ENCODE data around the gene BEX2. TPM values are rescaled to one million over a fixed set of nuclear protein-coding genes. Genes with fewer than 3 reads are reported as not detected.
"Not testable (repeated sequence)": the region's sequence is repeated elsewhere in the genome, so short reads cannot be mapped to it uniquely, and the experiment has no call there.

The BEX2 gene
- total RNA-seq: 6.5 and 11.7 TPM in 2 replicates
- polyA plus RNA-seq (2012): 2.7 TPM

DNA sequence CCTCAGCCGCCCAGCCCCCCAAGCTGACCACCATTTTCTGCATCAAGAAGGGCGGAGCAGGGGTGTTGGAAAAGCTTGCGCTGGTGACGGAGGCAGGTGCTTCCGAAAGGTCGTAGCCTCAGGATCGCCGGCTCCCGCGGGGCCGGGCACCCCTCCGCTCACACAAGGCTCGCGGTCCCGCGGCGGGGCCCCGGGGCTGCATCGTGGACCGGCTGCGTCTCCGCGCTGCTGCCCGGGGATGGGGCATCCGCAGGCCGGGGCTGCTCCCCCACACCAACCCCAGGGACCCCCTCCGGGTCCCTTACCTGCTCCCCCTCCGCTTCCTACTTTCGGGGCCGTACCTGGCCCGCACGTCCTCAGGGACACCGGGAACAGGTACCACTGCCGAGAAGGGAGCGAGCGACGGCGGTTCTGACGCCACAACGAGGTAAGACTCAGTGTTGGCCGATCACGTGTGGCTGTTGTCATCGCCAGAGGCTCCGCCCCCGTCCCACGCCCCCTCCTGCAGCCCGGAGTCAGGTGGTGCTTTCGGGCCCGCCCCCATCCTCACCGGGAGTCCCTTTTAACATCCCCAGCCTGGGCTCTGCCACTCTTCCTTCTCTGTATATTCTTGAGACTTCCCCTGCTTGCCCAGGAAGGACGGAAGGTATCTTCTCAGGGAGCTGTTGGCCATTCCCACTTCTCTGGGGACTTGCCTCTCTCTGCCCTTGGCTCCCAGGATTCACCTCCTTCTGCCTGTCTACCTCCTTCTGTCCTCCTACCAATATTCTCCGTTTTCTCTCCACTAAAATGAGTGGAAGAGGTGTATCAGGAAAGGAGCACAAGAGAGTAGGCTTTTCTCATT, at the start of gene BEX2:
BEX2 (minus strand) TSS at position 436 of the 844 bp plus-strand sequence. CDS start 1,014 bp downstream, outside the sequence.
- DNase-seq (ENCODE audit: low read depth): peak; percentile 56

DNA sequence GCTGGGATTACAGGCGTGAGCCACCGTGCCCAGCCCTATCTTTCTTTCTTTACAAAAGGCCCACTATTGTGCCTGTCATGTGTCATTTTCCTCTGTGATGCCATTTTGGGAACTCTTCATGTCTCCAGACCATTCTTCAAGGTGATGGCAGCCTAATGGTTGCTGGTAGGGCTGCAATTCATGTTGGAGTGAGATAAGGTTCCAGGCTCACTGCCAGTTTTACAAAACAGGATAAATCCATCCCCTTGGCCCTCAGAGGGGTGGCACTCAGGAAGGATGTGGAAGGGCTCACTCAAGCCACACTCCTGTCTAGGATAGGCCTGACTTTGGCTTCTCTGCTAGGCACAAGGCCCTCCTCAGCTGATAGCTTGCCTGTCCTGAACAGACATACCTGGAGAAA, 49.3 kb upstream of the BEX2 start:
- no peak for DNase-seq (ENCODE audit: low read depth)

DNA sequence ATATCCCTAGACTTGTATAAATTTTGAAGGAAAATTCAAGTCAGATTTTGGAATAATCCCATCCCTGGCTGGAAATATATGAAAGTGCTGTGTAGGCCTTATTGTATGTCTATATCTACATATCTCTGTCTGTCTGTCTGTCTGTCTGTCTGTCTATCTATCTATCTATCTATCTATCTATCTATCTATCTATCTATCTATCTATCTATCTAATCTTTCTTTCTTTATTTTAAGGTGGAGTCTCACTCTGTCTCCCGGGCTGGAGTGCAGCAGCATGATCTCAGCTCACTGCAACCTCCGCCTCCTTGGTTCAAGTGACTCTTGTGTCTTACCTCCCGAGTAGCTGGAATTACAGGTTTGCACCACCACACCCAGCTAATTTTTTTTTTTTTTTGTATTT, 48.8 kb upstream of the BEX2 start:
- not testable (repeated sequence) for DNase-seq (ENCODE audit: low read depth)

DNA sequence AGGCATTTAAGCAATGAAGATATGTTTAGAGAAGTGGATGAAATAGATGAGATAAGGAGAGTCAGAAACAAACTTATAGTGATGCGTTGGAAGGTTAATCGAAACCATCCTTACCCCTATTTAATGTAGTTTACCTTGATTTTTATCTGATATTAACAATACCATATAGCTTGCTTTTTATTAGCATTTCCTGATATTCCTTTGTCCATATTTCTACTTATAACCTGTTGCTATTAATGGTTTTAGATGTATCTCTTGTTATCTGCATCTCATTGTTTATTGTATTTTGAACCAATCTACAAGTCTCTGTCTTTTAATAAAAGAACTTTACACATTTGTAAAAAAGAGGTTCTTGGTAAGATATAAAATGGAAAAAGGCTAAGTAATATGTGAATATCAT, 47.1 kb upstream of the BEX2 start:
- DNase-seq (ENCODE audit: low read depth): no peak

DNA sequence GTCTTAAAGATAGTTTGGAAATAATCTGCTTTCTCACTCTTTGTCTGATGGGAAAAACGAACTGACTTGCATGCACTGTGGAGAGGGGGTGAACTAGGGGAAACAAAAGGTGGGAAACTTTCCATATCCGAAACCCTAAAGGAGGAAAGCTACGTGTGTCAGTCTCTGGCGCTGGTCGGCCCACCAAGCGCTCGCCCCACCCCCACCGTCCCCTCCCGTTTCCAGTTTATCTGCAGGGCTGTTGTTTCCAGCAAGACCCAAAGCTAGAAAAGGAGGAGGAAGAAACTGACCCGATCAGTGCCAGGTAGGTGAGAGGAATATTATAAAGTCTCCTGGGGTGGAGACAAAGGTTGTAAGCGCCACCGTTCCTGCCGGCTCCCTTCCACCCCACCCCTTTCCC, 46.1 kb upstream of the BEX2 start:
- no peak for DNase-seq (ENCODE audit: low read depth)

DNA sequence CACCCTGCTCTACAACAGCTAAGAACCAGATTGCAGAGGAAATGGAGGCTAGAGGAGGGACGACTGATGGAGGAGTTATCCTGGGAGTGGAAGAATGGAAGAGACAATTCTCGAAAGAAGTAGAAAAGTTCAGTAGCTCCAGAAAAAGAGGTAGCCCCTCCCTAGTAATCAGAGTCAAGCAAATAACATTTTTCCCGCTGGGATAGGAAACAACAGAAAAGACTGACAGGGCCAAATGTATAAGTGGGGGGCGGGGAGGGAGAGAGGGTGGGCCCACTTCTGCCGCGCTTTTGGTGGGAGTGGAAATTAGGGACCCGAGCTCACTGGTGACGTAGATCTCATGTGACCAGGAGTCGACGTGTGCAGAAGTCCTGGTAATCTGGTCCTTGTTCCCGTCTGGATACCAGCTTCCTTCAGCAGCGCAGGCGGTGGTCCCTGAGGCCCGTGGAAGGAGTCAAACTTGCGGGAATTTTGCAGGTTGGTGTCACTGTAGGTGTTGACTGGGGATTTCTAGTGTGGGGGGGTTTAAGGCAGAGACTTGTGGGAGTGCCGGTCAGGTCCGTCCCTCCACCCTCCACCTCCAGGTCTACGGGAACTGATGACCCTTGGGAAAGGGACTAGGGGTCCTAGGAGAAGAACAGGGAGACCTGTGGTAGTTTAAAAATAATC, 45.5 kb upstream of the BEX2 start, which contains the start of gene TCEAL9:
TCEAL9 (plus strand) TSS at position 377 of the 669 bp plus-strand sequence. CDS start 1,179 bp downstream, outside the sequence.
- peak; percentile 89 for DNase-seq (ENCODE audit: low read depth)

DNA sequence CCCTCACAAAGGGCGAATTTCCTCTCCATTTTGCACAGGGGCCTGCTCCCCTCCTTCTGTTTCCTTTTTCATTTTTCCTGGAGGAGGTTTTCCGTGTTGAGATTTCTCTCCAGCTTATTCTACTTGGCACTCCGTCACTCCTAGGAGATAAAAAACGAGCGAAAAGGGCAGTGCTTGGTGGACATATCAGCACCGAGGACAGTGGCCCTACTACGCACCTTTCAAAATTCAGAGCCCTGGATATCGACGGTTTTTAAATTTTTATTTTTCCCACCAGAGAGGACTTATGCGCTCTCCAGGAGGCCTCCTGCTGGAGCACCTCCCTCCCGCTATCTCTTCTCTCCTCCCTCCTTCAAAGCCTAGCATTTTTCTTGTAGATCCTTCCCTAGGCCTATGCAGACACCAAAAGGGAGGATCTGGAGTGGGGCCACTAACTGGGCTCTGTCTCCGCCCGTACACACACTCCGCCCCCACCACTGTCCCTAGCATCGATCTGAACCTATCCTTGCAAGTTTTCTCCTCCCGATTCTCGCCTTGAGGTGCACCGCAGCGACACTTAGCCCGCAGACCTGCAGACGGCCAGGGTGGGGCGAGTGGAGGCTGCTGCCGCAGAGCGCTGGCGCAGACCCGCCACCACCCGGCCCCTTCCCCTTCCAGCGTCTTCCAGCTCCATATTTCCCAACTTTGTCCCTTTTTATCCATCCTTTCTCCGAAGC, 37.0 kb upstream of the BEX2 start:
- DNase-seq (ENCODE audit: low read depth): no peak

DNA sequence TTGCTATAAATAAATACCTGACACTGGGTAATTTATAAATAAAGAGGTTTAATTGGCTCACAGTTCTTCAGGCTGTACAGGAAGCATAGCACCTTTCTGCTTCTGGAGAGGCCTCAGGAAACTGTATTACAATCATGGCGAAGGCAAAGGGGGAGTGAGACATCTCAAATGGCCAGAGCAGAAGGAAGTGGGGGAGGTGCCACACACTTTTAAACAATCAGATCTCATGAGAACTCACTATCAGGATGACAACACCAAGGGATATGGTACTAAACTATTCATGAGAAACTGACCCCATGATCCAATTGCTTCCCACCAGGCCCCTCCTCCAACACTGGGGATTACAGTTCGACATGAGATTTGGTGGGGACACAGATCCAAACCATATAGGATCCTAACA, 33.8 kb upstream of the BEX2 start:
- DNase-seq (ENCODE audit: low read depth): no peak

DNA sequence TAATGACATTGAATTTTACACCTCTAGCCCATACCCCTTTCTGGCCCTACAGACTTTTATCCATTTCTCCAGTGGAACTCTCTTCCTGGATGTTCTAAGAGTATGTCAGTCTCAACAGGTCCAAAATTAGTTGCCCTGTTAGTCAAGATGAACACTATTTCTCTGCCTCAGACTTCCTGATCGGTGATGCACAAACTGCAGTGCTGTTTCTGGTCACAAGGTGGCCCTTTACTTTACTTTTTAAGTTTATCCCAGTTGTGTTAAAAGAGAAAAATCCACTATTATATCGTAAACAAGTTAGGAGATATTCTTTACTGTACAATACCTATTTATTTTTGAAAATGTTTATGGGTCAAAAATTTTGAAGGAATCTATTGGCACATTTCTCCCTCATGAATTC, 32.3 kb upstream of the BEX2 start:
- peak; percentile 52 for DNase-seq (ENCODE audit: low read depth)

DNA sequence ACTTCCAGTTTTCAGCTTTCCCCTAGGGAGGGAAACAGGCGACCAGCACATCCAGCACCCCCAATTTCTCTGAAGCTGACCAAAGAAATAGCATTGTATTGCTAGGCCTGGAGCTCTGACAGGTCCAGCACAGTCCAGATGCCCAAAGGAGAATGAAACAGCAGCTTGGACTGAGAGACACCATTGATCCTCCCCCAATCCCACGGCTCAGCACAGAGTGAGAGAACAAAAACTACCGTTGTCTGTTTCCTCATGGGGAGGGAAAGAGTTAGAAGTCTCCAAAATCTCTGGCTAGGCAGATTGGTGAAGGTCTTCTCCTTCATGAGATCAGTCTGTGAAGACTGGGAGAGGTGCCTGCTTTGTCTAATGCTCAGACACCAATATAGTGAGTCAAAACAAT, 27.9 kb upstream of the BEX2 start:
- DNase-seq (ENCODE audit: low read depth): no peak

DNA sequence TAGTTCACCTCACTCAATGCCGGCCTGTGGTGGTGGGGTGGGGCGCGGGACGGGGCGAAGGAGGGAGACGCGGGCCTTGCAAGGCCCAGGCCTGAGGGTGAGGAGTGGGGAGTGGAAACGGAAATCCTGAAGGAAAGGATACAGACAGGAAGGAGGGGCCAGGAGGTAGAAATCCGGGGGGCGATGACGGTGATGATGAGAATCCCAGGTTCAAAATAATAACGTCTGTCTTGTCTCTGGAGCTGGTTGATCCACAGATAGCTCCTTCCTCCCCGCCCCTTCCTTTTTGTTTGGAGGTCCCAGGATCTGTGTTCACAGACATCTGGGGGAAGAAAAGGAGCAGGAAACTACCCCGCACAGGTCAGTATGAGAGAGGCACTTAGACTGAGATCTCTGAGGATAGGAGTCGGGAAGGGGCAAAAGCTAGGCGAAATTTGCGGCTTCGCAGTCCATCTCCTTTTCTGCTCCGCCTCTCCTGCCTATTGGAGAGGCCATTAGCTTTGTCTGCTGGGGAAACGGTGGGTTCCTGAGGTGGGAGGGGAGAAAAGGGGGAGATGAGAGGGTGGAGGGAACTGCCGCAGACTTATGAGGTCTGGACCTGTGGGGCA, 20.0 kb upstream of the BEX2 start:
- DNase-seq (ENCODE audit: low read depth): no peak

DNA sequence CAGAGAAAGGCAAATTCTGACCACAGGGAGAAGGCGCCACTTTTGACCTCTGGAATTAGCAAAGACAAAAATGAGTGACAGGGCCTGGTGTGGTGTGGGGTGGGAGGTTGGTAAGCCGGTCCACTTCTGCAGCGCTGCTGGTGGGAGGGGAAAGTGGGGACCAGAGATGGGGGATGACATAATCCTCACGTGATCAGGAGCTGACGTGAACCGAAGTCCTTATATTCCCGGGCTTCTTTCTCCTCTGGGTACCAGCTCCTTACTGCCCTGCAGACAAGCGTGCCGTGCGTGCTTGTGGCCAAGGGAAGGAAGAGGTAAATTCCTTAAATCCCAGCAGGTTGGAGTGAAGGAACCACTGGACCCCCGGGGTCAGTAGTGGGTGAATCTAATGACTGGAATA, 19.2 kb upstream of the BEX2 start, which contains the start of gene TCEAL7:
TCEAL7 (plus strand) TSS at position 249 of the 400 bp plus-strand sequence. CDS start 1,165 bp downstream, outside the sequence.
- DNase-seq (ENCODE audit: low read depth): peak; percentile 94

DNA sequence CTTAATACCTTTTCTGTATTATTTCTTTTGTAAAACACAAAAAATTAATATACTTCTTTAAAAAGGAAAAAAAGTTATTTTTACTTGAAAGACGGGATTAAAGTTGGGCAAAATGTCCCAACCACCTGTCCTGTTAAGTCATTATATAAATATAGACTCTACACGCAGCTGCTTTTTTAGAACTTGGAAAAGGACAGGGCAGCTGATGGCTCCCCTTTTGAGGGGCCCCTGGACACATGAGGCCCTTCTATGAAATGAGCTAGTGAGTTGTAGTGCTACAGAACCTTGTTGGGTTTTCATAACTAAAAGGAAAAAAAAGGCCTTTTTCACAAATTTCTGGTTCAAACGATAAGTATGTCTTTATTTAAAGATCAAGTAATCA, 600 bp upstream of the BEX2 start:
- DNase-seq (ENCODE audit: low read depth): peak; percentile 55

DNA sequence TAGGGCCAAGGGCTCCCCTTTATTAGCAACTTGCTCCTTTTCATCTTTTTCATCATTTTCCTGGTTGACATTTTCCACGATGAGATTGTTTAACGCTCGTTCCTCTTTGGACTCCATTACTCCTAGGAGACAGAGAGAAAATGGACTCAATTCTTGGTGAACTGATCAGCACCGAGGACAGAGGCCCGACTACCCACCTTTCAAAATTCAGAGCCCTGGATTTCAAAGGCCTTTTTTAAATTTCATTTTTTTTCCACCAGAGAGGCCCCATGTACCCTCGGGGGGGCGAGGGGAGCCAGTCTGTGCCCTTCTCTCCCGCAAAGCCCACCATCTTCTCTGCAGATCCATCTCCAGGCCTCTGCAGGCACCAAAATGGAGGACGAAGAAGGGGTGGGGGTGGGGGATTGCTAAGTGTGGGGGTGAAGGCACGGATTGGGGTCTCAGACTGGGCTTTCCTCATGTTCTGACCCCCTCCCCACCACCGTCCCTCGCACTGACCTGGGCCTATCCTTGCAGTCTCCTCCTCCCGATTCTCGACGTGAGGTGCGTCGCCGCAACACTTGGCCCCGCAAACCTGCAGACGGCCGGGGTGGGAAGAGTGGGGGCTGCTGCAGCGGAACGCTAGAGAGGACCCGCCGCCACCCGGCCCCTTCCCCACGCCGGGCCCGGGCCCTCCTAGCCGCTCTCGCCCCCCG, 783 bp downstream of the BEX2 start:
- DNase-seq (ENCODE audit: low read depth): no peak

DNA sequence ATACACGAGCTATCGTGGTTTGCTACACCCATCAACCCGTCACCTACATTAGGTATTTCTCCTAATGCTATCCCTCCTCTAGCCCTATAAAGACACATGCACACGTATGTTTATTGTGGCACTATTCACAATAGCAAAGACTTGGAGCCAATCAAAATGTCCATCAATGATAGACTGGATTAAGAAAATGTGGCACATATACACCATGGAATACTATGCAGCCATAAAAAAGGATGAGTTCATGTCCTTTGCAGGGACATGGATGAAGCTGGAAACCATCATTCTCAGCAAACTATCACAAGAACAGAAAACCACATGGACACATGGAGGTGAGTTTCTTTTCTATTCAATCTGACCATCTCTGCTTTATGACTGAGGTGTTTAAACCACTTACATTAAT, 5.1 kb downstream of the BEX2 start:
- DNase-seq (ENCODE audit: low read depth): not testable (repeated sequence)

DNA sequence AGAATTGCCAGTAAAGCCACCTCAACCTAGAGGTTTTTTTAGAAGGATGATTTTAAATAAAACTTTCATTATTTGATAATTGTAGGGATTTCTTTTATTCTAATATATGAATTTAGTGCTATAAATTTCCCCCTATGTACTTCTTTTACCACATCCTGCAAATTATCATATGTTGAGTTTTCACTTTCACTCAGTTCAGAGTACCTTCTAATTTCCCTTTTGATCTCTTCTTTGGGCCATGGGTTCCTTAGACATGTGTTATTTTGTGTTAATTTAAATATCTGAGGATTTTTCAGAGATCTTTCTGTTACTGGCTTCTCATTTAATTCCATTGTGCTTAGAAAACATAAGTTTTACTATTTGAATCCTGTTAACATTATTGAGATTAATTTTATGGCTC, 6.1 kb downstream of the BEX2 start:
- no peak for DNase-seq (ENCODE audit: low read depth)

DNA sequence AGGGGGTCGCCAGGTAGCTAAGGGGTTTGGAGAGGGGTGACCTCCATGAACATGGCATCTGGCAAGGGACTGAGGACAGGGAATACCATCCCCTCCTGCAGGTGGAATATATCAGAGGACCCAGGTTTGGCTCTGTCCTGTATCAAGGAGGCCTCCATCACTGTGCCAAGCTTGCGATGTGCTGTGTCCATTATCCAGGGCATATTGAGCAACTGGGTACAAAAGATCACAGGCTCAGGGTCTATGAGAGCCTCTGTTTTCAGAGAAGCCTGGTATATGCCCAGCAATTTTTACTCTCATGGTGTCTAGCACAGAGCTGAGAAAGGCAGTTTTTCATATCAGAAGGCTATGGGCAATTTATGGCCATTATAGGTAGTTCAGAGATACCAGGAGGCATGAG, 17.7 kb downstream of the BEX2 start:
- no peak for DNase-seq (ENCODE audit: low read depth)

DNA sequence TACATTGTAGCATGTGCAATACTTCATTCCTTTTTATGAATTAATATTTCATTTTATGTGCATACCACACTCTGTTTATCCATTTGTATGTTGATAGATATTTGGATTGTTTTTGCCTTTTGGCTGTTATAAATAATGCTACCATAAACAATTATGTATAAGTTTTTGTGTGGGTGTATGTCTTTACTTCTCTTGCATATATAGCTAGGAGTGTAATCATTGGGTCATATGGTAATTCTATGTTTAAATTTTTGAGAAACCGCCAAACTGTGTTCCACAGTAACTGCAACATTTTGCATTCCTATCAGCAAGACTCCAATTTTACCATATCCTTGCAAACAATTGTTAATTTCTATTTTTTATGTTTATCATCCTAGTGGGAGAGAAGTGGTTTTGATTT, 31.2 kb downstream of the BEX2 start:
- no peak for DNase-seq (ENCODE audit: low read depth)

DNA sequence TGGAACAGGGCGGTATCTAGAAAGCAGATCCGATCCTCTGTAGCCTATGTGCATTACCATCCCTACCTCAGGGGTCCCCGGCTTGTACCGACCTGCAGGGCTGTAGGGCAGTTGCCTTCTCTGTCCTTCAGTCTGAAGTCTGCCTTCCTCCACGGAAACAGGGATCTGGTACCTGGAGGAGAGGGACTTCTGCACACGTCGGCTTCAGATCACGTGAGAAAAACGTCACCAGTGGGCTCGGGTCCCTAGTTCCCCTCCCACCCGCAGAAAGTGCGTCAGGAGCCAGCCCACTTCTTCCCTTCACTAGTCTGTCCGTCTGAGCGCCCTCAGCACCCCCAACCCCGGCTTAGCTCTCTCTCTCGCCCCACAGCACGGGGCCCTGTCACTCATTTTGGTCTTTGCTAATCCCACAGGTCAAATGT, 34.2 kb downstream of the BEX2 start, which contains the start of gene TCEAL5:
TCEAL5 (minus strand) TSS at position 170 of the 422 bp plus-strand sequence. CDS start 2,187 bp downstream, outside the sequence.
- DNase-seq (ENCODE audit: low read depth): no peak

DNA sequence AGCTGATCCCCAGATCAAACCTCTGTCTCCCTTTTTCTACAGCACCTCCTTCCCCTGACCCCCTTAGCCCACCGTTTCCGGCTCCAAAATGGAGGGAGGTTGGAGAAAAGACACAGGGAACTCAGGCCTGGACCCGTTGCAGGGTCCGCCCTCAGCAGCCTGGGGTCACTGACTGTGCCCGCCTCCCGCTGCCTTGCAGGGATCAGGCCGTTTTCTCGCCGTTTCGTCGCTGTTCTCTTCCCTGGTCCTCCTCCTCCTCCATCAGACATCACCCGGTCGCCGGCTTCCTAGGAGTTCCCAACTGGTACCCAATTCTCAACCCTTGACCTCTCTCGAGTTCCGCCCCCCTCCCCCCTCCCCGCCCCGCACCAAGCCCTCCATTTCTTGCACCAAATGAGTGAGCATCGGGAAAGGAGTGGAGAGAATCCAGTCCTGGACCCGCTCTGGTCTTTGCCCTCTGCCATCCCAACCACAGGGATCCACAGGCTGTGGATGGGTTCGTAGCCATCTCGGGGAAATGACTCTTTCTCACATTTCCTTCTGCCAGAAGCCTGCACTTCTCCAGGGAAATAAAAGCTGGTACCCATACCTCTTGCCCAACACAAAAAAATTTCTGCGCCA, 34.7 kb downstream of the BEX2 start:
- DNase-seq (ENCODE audit: low read depth): no peak

Data from myocyte (in vitro differentiated cells).